Loucy (cell line): Measurements from ENCODE around the gene NEDD4L.
"Not testable (repeated sequence)": the region's sequence is repeated elsewhere in the genome, so short reads cannot be mapped to it uniquely, and the experiment has no call there.

Source experiments
- H2AFZ ChIP-seq: fragments of 200-600 bp; sonication (generic); 2 replicates; pipeline ENCODE4 v1.6.0; 2016; ENCODE audit warnings: antibody characterized with exemption, mild to moderate bottlenecking, low read length, moderate library complexity
- H3F3A ChIP-seq: fragments of 200-600 bp; 2 replicates; pipeline ENCODE4 v1.6.0; 2016; ENCODE audit warnings: antibody characterized with exemption, low read depth, mild to moderate bottlenecking
- H3K27me3 ChIP-seq: fragments of 200-600 bp; sonication (generic); 2 replicates; pipeline ENCODE4 v1.6.1; 2014; ENCODE audit warnings: low read length, mild to moderate bottlenecking; ENCODE audit not compliant: insufficient read depth, poor library complexity, severe bottlenecking
- H3K36me3 ChIP-seq: fragments of 200-600 bp; sonication (generic); 2 replicates; pipeline ENCODE4 v1.6.1; 2016; ENCODE audit warnings: low read length; ENCODE audit not compliant: insufficient read depth
- H3K4me1 ChIP-seq: fragments of 200-600 bp; sonication (generic); 2 replicates; pipeline ENCODE4 v1.5.1; 2014; ENCODE audit warnings: low read length, mild to moderate bottlenecking; ENCODE audit not compliant: insufficient read depth, poor library complexity, severe bottlenecking
- H3K4me2 ChIP-seq: fragments of 200-600 bp; sonication (generic); 2 replicates; pipeline ENCODE4 v1.6.0; 2014; ENCODE audit warnings: antibody characterized with exemption, low read length, low read depth, mild to moderate bottlenecking; ENCODE audit not compliant: poor library complexity, severe bottlenecking
- H3K4me3 ChIP-seq: fragments of 200-600 bp; sonication (generic); 2 replicates; pipeline ENCODE4 v1.5.1; 2014; ENCODE audit warnings: low read length, mild to moderate bottlenecking, mixed read lengths; ENCODE audit not compliant: poor library complexity, severe bottlenecking
- H3K79me2 ChIP-seq: fragments of 200-600 bp; sonication (generic); 2 replicates; pipeline ENCODE4 v1.6.1; 2014; ENCODE audit warnings: low read length; ENCODE audit not compliant: insufficient read depth
- H3K9ac ChIP-seq: fragments of 200-600 bp; sonication (generic); 2 replicates; pipeline ENCODE4 v1.6.0; 2014; ENCODE audit warnings: mild to moderate bottlenecking, low read depth, low read length, moderate library complexity; ENCODE audit not compliant: poor library complexity, severe bottlenecking
- H3K9me2 ChIP-seq: fragments of 200-600 bp; sonication (generic); replicated peaks from 2 replicates; pipeline ENCODE4 v1.6.1; 2016; ENCODE audit warnings: low read depth, low read length, mixed read lengths
- H3K9me3 ChIP-seq: fragments of 200-600 bp; sonication (generic); 2 replicates; pipeline ENCODE4 v1.6.1; 2014; ENCODE audit warnings: mild to moderate bottlenecking, antibody characterized with exemption, low read length, low read depth; ENCODE audit not compliant: insufficient read depth
- H4K20me1 ChIP-seq: fragments of 200-600 bp; sonication (generic); 2 replicates; pipeline ENCODE4 v1.6.0; 2014; ENCODE audit warnings: antibody characterized with exemption, low read length, mild to moderate bottlenecking; ENCODE audit not compliant: insufficient read depth, poor library complexity, severe bottlenecking
- CTCF ChIP-seq: fragments of 200-600 bp; sonication (generic); conservative IDR thresholded peaks from 2 replicates; pipeline ENCODE4 v1.5.1; 2014; ENCODE audit warnings: mild to moderate bottlenecking, antibody characterized with exemption, low read length
- EZH2phosphoT487 ChIP-seq: fragments of 200-600 bp; IDR thresholded peaks from 2 replicates; pipeline ENCODE4 v1.6.1; 2018; ENCODE audit warnings: antibody characterized with exemption, mild to moderate bottlenecking, moderate library complexity, borderline replicate concordance

NEDD4L gene

DNA sequence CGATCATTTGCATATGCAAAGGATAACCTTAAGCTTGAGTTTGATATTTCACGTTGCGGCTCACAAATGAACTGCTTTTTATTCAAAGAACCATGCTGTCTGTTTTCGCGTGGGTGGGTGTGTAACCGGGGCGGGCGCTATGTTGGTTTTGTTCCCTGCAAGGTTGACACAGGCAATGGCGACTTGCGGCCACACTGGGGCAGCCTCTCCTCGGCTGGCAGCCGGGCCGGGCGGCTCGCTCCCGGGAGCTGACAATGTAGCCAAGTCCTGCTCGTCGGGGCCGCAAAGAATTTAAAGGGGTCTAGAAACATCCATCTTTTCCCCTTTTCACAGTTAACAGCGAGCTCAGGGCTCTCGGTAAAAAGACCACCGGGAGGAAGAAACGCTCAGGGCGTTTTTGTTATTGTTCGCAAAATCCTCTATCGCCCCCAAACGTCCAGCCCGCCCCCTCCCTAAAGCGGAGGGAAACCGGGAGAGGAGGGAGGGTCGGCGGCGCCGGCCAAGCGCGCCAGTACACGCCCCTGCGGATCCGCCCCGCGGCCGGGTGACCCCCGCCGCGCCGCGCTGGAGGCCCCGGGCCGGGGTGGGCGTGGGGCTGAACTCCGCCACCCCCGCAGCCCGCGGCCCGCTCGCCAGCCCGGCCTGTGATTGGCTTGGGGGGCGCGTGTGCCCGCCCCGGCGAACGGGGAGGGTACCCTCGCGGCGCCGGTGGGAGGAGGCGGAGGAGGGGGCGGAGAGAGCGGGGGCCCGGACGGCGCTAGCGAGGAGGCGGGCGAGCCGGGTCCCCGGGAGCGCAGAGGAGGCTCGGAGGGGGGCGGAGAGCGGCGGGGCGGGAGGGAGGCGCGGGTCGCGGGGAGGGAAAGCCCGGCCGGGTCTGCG is at the start of gene NEDD4L:
NEDD4L (plus strand) TSS at position 736 of the 879 bp plus-strand sequence. CDS start 435 bp downstream, outside the sequence.
- no peaks in the 10 kb centered on the region for H3K27me3 ChIP-seq
- H4K20me1 ChIP-seq = peaks cover 9% of the 10 kb centered on the region
- peak within 1 kb of the TSS; percentile 95 for H3K4me2 ChIP-seq
- H3K4me1 ChIP-seq = peaks cover 34% of the 10 kb centered on the region
- peak within 1 kb of the TSS; percentile 79 for H3K9ac ChIP-seq
- peaks cover 2% of the 10 kb centered on the region; the same call in 1 of the 2 replicates for H3F3A ChIP-seq
- H2AFZ ChIP-seq = peak within 1 kb of the TSS; percentile 95
- peak within 1 kb of the TSS; percentile 96 for H3K4me3 ChIP-seq
- H3K36me3 ChIP-seq = no peaks in the 10 kb centered on the region
- no peak for TF ChIP-seq EZH2phosphoT487
- peak; percentile 80 for TF ChIP-seq CTCF
- no peaks in the 10 kb centered on the region for H3K9me2 ChIP-seq
- H3K9me3 ChIP-seq = no peaks in the 10 kb centered on the region
- H3K79me2 ChIP-seq = peaks cover 37% of the 10 kb centered on the region

DNA sequence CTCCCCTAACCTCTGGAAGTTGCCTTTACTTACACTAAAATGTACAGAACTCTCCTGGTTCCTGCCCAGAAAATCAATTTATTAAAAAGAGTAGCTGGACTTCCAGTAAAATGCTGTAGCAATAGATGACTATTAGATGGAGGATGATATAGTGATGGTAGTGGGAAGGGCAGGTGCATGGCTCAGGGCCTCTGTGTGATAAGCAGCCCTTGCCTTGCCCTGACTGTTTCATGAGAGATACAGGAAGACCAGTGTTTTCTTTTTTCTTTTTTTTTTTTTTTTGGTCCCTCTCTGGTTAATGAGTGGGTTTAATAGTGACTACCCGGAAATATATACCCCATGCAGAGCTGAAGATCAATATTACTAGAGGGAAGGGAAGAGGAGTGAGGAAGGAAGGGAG is 48.7 kb upstream of the NEDD4L start:
- no peaks in the 10 kb centered on the region for H3F3A ChIP-seq
- no peaks in the 10 kb centered on the region for H3K9me2 ChIP-seq
- 0 out of 2 replicates have a peak overlapping the region, but pooled peaks have one; percentile 23 for H2AFZ ChIP-seq
- H3K9ac ChIP-seq = no peak overlapping the region
- no peaks in the 10 kb centered on the region for H3K36me3 ChIP-seq
- no peaks in the 10 kb centered on the region for H4K20me1 ChIP-seq
- no peaks in the 10 kb centered on the region for H3K27me3 ChIP-seq
- H3K9me3 ChIP-seq = no peaks in the 10 kb centered on the region
- TF ChIP-seq EZH2phosphoT487 (no peak), CTCF (no peak)
- H3K4me1 ChIP-seq = no peaks in the 10 kb centered on the region
- no peak overlapping the region for H3K4me3 ChIP-seq
- no peak overlapping the region for H3K4me2 ChIP-seq
- no peaks in the 10 kb centered on the region for H3K79me2 ChIP-seq

DNA sequence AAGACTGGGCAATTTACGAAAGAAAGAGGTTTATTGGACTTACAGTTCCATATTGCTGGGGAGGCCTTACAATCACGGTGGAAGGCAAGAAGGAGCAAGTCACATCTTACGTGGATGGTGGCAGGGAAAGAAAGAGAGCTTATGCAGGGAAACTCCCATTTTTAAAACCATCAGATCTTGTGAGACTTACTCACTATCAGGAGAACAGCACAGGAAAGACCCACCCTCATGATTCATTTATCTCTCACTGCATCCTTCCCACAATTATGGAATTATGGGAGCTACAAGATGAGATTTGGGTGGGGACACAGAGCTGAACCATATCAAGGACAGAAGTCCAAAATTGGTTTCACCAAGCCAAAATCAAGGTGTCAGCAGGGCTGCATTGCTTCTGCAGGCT is 47.1 kb upstream of the NEDD4L start:
- not testable (repeated sequence) for H3K4me2 ChIP-seq, H3K9me2 ChIP-seq, H3K9ac ChIP-seq, H3K36me3 ChIP-seq, H3K27me3 ChIP-seq, H4K20me1 ChIP-seq, H3K79me2 ChIP-seq, H3K4me1 ChIP-seq, H3K9me3 ChIP-seq, H3K4me3 ChIP-seq, H3F3A ChIP-seq, H2AFZ ChIP-seq
